ENCODE results near the gene RAET1L. TPM values are rescaled to one million over a fixed set of nuclear protein-coding genes. Genes with fewer than 3 reads are reported as not detected.
A peak's percentile ranks its signal among the peaks of the same experiment; 100 is the strongest.
"Not testable (repeated sequence)": the region's sequence is repeated elsewhere in the genome, so short reads cannot be mapped to it uniquely, and the experiment has no call there.

The RAET1L gene
- polyA plus RNA-seq, 1 donor from 2014 or later: not detected

DNA sequence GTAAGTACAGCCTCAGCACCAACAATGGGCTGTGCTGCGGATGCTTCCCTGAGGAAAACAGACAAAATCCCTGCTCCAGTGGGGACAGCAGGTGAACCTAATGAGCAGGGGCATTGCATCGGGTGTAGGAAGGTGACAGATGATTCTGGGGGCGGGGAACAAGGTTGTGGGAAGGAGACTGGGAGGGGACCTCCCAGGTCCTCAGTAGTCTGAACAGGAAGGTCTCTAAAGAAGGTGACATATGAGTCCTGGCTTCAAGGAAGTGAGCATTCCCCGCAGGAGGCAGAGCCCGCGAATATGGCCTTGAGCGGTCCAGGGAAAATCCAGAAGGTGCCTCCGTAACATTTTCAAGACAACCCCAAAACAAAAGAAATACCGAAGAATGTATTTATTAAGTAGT lies 42.2 kb downstream of the RAET1L start:
- H3K27me3 Mint-ChIP-seq: peaks cover 59% of the 10 kb centered on the region
- no peak overlapping the region for H3K27ac Mint-ChIP-seq
- peaks cover 2% of the 10 kb centered on the region for H3K36me3 Mint-ChIP-seq
- peaks cover 0 to 2% (median 0%) of the 10 kb centered on the region in 3 donors for H3K9me3 Mint-ChIP-seq
- H3K4me1 Mint-ChIP-seq: peaks cover 0 to 4% (median 0%) of the 10 kb centered on the region in 3 donors
- H3K4me3 Mint-ChIP-seq: peak overlapping the region in 1 of 4 donors; percentile 5

DNA sequence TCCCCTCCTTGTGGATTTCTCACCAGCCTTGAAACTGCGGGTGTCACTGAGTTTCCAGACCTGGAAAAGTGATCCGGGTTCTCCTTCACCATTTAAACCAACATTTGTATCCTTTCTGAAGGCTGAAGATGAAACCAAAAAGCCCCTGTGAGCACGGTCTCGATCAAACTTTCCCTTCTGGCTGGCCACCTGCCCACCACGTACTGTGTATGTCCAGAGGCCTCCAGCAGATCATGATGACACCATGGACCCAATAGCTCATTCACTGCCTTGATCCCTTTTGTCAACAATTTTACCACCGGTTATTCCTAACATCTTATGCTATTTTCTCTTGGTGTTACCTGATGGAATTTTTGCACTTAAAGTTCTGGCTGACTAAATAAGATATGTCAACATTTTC lies 46.0 kb downstream of the RAET1L start:
- H3K4me1 Mint-ChIP-seq: peaks cover 0 to 4% (median under 1%) of the 10 kb centered on the region in 3 donors
- no peak overlapping the region for H3K27ac Mint-ChIP-seq
- H3K36me3 Mint-ChIP-seq: peaks cover 3% of the 10 kb centered on the region
- no peak overlapping the region for H3K4me3 Mint-ChIP-seq
- H3K9me3 Mint-ChIP-seq: peaks cover 0 to 1% (median 0%) of the 10 kb centered on the region in 3 donors
- H3K27me3 Mint-ChIP-seq: peaks cover 35% of the 10 kb centered on the region

DNA sequence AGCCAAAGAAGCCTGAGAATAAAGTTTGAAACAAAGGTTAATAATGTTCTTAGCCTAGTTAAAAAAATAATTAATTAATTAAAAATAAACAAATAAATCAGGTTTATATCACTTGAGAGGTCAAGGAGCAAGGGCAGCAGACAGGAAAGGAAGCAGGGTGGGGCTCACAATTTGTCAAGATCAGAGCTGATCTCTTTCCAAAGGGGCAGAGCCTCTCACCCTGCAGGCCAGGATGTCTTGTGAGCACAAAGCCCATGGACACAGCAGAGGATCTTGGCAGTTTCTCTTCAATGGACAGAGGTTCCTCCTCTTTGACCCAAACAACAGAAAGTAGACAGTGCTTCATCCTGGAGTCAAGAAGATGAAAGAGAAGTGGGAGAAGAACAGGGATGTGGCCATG lies 46.7 kb downstream of the RAET1L start:
- Mint-ChIP-seq H3K27ac (peak overlapping the region in 1 of 3 donors; percentile 33), H3K27me3 (peaks cover 37% of the 10 kb centered on the region), H3K4me3 (no peak overlapping the region), H3K9me3 (peaks cover 0 to 1% (median 0%) of the 10 kb centered on the region in 3 donors), H3K4me1 (peaks cover 0 to 4% (median 2%) of the 10 kb centered on the region in 3 donors), H3K36me3 (peaks cover 3% of the 10 kb centered on the region)

DNA sequence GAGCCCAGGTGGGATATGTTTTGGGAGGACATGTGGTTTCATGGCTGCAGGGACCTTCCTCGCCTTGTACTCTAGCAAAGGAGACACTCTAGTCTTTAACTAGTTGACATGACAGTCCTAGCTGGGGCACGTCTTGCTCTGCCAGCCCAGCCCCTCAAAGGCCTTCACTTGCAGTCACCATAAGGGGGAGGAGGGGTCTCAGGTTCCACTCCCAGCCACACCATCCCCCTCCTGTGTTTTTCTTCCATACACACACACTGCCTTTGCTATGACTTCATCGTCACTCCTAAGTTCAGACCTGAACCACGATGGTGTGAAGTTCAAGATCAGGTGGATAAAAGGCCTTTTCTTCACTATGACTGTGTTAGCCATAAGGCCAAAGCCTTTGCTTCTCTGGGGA lies 48.1 kb downstream of the RAET1L start:
- H3K4me1 Mint-ChIP-seq: peaks cover 0 to 4% (median 2%) of the 10 kb centered on the region in 3 donors
- peaks cover 2% of the 10 kb centered on the region for H3K36me3 Mint-ChIP-seq
- no peak overlapping the region for H3K4me3 Mint-ChIP-seq
- H3K9me3 Mint-ChIP-seq: peaks cover 0 to 1% (median 0%) of the 10 kb centered on the region in 3 donors
- no peak overlapping the region for H3K27ac Mint-ChIP-seq
- peaks cover 33% of the 10 kb centered on the region for H3K27me3 Mint-ChIP-seq

DNA sequence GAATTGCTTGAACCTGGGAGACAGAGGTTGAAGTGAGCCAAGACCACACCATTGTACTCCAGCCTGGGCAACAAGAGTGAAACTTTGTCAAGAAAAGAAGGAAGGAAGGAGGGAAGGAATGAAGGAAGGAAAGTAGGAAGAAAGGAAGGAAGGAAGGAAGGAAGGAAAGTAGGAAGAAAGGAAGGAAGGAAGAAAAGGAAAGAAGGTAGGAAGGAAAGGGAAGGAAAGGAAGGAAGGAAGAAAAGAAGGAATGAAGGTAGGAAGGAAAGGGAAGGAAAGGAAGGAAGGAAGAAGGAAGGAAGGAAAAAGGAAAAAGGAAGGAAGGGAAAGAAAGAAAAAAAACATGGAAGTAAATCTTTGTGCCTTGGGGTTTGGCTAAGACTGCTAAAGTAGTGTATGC lies 49.9 kb downstream of the RAET1L start:
- Mint-ChIP-seq H3K36me3 (peaks cover 2% of the 10 kb centered on the region), H3K4me1 (peaks cover 0 to 2% (median 0%) of the 10 kb centered on the region in 3 donors), H3K4me3 (no peak overlapping the region), H3K27ac (no peak overlapping the region), H3K9me3 (peaks cover 0 to 4% (median 0%) of the 10 kb centered on the region in 3 donors), H3K27me3 (peaks cover 33% of the 10 kb centered on the region)

DNA sequence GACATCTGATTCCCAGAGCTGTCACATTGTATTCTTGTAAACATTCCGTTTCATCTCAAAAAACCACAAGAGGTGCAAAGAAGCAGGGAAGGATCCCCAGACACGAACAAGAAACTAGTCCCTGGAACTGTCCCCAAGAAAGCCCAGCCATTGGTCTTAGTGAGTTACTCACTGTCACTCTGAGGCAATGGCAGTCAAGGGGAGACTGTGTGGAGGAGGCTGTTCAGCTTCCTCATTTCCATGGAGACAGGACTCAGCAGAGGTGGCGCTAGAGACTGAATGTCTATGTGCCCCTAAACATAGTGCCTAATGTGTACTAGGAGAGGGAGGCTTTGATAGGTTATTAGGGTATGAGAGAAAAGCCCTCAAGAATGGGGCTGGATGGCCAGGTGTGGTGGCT lies 50.5 kb downstream of the RAET1L start:
- peaks cover 0 to 2% (median 0%) of the 10 kb centered on the region in 3 donors for H3K4me1 Mint-ChIP-seq
- peaks cover 38% of the 10 kb centered on the region for H3K27me3 Mint-ChIP-seq
- H3K36me3 Mint-ChIP-seq: peaks cover 2% of the 10 kb centered on the region
- no peak overlapping the region for H3K27ac Mint-ChIP-seq
- no peak overlapping the region for H3K4me3 Mint-ChIP-seq
- H3K9me3 Mint-ChIP-seq: peaks cover 0 to 4% (median 0%) of the 10 kb centered on the region in 3 donors

DNA sequence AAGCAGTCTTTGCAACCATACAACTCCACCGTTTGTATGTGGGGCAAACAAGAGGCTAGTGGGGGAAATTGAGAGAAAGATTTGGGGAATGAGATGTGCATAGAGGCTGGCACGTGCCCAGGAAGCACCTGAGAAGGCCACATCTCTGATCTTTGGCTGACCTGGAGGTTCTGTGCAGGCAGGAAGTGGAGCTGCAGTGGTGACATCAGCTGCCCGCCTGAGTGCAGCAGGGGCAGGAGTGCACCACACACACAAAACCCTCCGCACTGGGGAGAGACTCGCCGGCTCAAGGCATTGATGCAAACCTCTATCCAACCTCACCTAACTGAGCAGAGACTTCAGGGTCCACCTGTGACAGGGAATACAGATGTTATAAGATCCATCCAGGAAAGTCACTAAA lies 50.9 kb downstream of the RAET1L start:
- H3K27me3 Mint-ChIP-seq: peaks cover 43% of the 10 kb centered on the region
- H3K27ac Mint-ChIP-seq, H3K9me3 Mint-ChIP-seq, H3K36me3 Mint-ChIP-seq, H3K4me3 Mint-ChIP-seq, H3K4me1 Mint-ChIP-seq: not testable (repeated sequence)

DNA sequence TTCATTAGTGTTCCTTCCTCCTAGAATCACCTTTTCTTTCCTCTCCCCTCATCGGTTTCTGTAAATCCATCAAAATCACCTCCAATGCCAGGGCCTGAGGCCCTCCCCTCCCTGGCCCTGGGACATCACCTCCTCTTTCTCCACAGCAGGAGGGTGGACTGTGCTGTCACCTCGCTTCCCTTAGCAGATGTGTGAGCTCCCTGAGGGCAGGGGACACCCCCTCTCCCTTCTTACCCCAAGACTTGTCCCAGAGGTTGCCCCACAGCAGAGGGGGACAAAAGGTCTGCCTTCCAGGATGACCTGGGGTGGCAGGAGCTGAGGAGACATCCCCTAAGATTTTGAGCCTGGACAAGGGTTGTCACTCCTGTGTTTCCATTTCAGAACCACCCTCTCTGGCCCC lies 55.7 kb downstream of the RAET1L start:
- Mint-ChIP-seq H3K27ac (no peak overlapping the region), H3K9me3 (peaks cover 0 to 3% (median 0%) of the 10 kb centered on the region in 3 donors), H3K27me3 (peaks cover 56% of the 10 kb centered on the region), H3K4me3 (no peak overlapping the region), H3K4me1 (peaks cover 4 to 7% (median 6%) of the 10 kb centered on the region in 3 donors), H3K36me3 (no peaks in the 10 kb centered on the region)

DNA sequence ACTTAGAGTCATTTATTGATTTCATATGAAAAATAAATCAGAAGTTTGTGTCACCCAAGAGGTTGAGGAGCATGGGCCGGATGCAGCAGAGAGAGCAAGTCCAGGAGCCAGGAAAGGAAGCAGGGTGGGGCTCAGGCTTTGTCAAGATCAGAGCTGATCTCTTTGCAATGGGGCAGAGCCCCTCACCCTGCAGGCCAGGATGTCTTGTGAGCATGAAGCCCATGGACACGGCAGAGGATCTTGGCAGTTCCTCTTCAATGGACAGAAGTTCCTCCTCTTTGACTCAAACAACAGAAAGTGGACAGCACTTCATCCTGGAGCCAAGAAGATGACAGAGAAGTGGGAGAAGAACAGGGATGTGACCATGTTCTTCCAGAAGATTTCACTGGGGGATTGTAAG lies 56.4 kb downstream of the RAET1L start:
- not testable (repeated sequence) for H3K9me3 Mint-ChIP-seq, H3K36me3 Mint-ChIP-seq, H3K4me3 Mint-ChIP-seq, H3K27ac Mint-ChIP-seq
- Mint-ChIP-seq H3K4me1 (peaks cover 7 to 11% (median 9%) of the 10 kb centered on the region in 3 donors), H3K27me3 (peaks cover 59% of the 10 kb centered on the region)

Other genes starting within 250 kb of the RAET1L start
- gene LRP11, start 161.2 kb downstream of the RAET1L start, polyA plus RNA-seq: 1.7 TPM
- not detected for gene RAET1E, start 127.4 kb downstream of the RAET1L start, polyA plus RNA-seq
- not detected for gene RAET1G, start 102.4 kb downstream of the RAET1L start, polyA plus RNA-seq
- gene ULBP2, start 83.5 kb downstream of the RAET1L start, polyA plus RNA-seq: 0.33 TPM
- not detected for gene ULBP1, start 61.6 kb downstream of the RAET1L start, polyA plus RNA-seq
- gene ULBP3, start 43.6 kb upstream of the RAET1L start, polyA plus RNA-seq: 1.1 TPM
- not detected for gene PPP1R14C, start 117.5 kb upstream of the RAET1L start, polyA plus RNA-seq